Right renal cortex interstitium (tissue), 3 donors: ENCODE measurements around the gene OR52E6. TPM values are rescaled to one million over a fixed set of nuclear protein-coding genes. Genes with fewer than 3 reads are reported as not detected.

Experiments used
- DNase-seq, 3 donors: peaks; one replicate each; pipeline ENCODE4 v3.0.0-alpha.2; 2013; ENCODE audit warnings: low read depth in 3 of 3, low spot score in 2 of 3
- polyA plus RNA-seq, 3 donors: library from polyadenylated mRNA; unstranded; fragments of 120-200 nt; gene quantifications; one replicate each; pipeline ENCODE4 v1.2.1, GENCODE V29; 2013; ENCODE audit not compliant: insufficient read length in 3 of 3

The OR52E6 gene
- not detected for polyA plus RNA-seq

- no peak for DNase-seq
Observed at GRCh38 chr11:5841797-5842196, at the start of gene OR52E6. TSS of gene OR52E6 (minus strand) at chr11:5841897. CDS start at chr11:5841897, 0 bp downstream.

DNA sequence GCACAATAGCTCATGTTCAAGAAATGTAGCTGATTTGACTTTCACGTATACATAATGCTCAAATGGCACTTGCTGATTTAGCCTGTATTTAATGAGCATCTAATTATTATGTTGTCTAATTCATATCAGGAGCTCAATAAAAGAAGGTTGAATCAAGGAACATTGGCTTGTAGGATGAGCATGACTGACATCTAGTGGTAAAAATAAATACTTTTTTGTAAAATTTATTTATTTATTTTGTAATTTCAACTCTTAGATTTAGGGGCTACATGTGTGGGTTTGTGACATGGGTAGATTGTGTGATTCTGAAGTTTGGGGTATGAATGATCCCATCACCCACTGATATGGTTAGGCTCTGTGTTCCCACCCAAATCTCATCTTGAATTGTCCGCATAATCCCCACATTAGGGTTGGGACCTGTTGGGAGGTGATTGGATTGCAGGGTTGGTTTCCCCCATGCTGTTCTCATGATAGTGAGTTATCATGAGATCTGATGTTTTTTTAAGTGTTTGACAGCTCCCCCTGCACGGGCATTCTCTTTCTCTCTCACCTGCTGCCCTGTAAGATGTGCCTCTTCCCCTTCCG is 49.6 kb upstream of the OR52E6 start:
- no peak for DNase-seq

DNA sequence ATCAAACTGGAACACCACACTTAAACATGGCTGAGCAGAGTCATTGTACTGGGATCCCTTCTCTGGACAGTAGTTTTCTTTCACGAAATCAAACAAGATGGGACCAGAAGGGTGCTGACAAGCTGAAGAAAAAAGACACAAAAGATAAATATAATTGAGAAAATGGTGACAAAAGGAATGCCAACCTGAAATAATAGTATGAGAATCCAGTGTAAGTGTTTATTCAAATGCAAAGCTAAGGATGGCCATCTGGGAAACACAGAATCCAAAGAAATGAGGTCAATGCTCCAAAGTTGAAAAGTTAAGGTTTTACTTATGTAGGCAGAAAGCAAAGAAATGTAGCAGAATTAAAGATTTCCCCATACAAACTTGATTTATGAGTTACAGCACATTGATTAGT is 46.0 kb upstream of the OR52E6 start:
- no peak for DNase-seq

DNA sequence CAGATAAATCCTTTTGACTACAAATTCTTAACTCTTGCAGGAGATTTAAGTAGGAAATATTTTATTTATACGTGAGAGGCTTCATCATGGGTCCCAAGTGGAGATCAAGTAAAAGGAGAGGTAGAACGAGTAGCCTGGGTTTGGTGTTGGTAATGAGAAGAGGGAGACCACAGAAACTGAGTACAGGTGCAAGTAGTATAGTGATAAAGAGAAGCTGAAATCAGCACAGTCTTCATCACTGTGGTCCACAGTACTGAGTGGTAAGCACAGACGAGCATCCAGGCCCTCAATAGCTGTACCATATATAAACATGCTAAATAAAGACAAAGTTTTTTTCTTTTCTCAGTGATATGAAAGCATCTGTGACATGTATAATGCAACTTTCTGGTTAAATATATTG is 45.5 kb upstream of the OR52E6 start:
- no peak for DNase-seq

GRCh38 chr11:5881756-5882155 is 40.1 kb upstream of the OR52E6 start:
- no peak for DNase-seq

- DNase-seq, result no peak
Observed at GRCh38 chr11:5880329-5880728, 38.6 kb upstream of the OR52E6 start, which contains the start of gene OR52E4. TSS of gene OR52E4 (plus strand) at chr11:5880629. CDS start at chr11:5884293, 3,664 bp downstream.

DNA sequence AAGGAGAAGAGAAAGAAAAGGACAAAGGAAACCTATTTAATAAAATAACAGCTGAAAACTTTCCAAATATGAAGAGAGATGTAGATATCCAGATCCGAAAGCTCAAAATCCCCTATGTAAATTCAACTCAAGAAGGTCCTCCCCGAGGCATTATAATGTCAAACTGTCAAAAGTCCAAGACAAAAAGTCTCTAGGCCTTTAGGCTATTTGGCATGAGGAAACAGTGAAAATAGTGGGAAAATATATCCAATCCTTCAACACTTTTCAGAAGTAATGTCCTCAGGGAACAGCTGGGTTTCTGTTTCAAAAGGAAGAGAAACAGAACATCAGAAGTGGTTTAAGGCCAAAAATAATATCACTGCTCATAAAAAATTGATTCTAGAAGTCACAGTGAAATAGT is 36.9 kb upstream of the OR52E6 start:
- no peak for DNase-seq

DNA sequence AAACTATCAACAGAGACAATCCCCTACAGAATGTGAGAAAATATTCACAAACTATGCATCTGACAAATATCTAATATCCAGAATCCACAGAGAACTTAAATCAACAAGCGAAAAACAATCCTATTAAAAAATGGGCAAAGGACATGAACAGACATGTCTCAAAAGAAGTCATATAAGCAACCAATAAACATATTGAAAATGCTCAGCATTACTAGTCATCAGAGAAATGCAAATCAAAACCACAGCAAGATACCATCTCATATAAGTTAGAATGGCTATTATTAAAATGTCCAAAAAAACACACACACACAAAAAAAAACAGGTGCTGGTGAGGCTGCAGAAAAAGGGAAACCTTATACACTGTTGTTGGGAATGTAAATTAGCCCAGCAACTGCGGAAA is 24.1 kb upstream of the OR52E6 start:
- DNase-seq, result no peak

DNA sequence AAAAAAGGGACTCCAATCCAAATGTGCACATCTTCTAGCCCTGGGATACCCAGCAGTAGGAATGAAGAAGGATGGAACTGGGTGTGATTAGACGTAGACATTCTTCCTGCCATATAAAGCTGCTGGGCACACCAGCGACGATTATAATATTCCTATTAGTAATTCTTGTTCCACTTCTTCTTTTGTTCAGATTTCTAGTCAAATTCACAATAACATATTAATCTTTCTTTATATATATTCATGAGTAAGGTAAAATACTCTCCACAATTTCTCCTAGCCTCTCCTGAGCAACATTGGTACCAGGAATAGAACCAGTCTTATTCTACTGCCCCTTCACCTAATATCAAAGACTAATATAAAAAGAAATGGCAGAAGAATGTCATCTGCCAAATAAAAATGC is 15.9 kb upstream of the OR52E6 start, which contains the start of gene OR52E8:
OR52E8 (minus strand) TSS at position 101 of the 400 bp plus-strand sequence; CDS start at position 101, 0 bp downstream.
- no peak for DNase-seq

DNA sequence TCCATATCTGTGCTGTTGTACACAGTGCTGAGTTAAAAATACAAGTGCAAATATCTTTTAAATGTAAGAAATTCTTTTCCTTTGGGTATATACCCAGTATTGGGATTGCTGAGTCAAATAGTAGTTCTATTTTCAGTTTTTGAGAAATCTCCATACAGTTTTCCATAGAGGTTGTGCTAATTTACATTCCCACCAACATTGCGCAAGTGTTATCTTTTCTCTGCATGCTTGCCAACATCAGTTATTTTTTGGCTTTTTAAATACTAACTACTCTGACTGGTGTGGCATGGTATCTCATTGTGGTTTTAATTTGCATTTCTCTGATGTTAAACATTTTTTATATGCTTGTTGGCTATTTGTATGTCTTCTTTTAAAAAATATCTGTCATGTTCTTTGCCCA is 9.3 kb upstream of the OR52E6 start:
- no peak for DNase-seq

GRCh38 chr11:5847711-5848110 is 6.0 kb upstream of the OR52E6 start:
- DNase-seq, result no peak

DNA sequence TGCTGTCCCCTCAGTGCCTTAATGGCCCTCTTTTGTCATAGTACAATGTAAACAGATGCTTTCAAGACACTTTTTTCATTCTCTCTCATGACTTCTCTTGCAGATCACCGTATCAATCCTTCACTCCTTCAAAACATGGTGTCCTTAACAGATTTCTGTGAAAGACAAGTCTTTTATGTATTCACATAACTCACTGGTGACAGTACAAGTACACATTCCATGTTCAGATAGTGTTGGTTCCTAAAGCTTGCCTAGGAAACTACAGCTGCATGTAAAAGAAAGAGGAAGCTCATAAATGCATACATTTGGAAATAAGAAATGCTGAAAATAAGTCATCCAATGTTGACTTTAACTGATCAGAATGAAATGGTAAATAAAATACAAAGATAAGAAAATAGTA is 5.0 kb upstream of the OR52E6 start:
- DNase-seq, result no peak

DNA sequence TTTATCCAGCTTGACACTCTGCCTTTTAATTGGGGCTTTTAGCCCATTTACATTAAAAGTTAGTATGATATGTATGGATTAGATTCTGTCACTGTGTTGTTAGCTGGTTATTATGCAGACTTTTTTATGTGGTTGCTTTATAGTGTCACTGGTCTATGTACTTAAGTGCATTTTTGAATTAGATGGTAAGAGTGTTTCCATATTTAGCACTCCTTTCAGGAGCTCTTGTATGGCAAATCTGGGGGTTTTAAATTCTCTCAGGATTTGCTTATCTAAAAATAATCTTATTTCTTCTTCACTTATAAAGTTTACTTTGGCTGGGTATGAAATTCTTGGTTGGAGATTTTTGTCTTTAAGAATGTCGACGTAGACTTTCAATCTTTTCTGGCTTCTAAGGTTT is 4.0 kb downstream of the OR52E6 start:
- DNase-seq, result no peak

GRCh38 chr11:5833446-5833845 is 8.3 kb downstream of the OR52E6 start:
- no peak for DNase-seq

DNA sequence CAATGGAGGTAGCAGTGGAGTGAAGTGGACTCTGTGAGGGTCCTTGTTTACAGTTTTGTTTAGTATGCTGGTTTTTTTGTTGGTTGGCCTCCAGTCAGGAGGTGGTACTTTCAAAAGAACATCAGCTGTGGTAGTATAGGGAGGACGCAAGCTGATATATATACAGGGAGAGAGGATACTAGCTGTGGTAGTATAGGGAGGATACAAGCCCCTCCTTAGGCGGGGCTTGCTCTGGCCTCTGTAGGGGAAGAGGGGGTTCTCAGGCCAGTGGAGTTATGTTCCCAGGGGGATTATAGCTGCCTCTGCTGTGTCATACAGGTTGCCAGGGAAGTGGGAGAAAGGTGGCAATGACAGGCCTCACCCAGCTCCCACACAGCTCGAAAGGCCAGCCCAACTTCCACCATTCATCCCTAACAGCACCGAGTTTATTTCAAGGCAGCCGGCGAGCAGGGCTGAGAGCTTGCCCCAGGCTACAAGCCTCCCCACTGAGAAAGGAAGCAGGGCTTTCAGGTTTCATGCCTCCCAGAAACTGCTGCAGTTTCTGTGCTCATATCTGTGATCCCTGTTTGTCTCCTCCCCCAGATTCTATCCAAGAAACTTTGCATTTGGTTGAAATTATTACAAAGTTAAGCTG is 10.4 kb downstream of the OR52E6 start:
- DNase-seq, result no peak

DNA sequence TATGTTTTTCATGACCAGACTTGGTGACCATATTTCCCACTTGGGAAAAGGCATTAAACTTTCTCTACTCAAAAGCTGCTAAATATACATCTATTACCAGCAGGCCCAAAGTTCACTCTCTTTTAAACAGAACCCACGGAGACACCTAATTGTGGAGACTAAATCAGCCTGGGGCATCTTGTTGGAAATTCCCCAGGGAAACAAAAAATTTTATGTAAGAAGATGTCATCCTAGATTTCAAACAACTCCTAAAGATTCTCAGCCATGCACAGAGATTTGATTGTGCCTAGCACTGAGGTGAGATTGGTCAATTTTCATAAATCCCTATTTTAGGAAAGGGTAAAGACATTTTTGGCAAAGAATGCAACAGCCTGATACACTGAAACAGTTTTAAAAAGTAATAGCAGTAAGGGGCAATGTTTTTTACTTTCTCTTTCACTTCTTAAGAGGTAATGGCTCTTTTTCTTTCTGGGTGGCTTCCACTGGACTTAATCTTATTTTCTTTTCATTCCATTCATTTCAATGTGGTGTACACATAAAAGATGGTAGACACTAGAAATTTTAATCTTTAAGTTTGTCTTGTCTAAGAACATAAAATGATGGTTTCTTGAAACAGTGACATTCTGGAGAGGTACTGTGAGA is 23.3 kb downstream of the OR52E6 start:
- no peak for DNase-seq

- no peak for DNase-seq
Observed at GRCh38 chr11:5815534-5815933, 26.2 kb downstream of the OR52E6 start.

DNA sequence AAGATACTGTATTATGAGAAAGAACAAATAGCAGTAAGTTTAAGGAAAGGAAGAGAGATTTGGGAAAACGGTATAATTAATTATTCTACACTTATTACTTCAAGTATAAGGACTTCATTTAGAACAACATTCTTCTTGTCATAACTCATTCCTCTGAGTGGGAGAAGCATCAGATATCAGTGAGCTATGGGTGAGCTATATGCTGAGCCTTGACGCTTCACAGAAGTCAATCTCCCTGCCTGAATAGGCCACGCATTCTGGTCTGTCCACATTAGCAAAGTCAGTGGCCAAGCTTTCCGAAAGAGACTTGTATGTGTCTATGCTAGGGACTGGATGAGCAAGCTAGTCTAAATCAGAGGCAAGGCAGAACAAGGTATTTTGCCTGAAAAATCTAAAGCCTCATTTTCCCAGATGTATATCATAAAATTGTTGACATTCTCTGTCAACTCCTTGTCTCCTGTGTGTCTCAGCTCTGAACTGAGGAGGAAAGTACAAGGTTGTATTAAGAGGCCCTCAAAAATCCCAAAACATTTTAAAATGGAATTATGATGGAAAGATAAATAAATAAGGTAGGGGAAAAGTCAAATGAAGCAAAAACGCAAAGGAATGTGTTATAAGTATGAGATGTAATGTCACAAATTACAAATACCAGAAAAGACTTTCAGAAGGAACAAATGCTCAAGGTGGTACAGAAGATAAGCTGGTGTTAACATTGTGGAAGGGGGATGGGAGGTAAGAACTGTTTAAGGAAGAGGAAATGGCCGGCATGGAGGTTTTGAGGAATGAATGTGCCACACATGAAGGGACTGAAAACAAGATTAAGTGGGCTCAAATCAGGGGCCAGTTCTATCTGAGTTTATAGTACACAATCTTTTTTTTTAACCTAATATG is 31.5 kb downstream of the OR52E6 start:
- no peak for DNase-seq

- no peak for DNase-seq
Observed at GRCh38 chr11:5809122-5809519, 32.6 kb downstream of the OR52E6 start.

DNA sequence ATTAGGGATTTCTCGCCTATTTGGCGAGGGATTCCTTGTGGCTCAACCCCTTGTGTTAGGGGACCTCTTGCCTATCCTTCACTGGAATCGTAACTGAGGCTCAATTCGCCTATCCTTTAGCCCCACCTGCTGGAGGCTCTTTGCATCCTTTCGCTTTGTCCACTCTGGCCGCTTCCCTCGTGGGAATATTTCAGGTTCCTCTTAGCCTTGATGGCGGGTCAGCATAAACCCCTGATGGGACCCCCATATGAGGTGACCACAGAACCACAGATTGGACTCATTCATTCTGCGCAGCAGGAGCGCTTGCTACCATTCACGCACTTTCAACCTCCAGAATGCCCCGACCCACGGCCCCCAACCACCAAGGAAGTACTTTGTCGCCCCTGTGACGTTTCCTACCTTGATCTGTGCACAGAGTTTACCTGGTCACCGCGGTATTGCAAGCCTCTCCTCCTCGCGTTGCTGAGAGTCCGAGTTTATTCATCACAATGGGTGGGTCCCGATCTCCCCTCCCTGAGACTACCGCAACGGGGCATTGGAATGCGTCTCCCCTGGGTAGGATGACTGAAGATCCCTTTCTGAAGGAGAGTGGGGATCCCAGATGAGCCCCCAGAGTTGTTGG is 33.1 kb downstream of the OR52E6 start, which contains the start of gene OR52N2:
OR52N2 (plus strand) TSS at position 425 of the 622 bp plus-strand sequence. CDS start 11,412 bp downstream, outside the sequence.
- peak; percentile 48 to 69 (median 52) for DNase-seq
